Neutrophil (primary cell): ENCODE measurements around the gene EPS8L1.

ENCODE experiments used
- H3K27ac ChIP-seq: fragments of 200-600 bp; sonication (generic); 2 replicates; pipeline ENCODE4 v1.5.1; 2016; ENCODE audit warnings: mild to moderate bottlenecking, moderate library complexity
- H3K27me3 ChIP-seq: fragments of 200-600 bp; sonication (generic); 2 replicates; pipeline ENCODE4 v1.6.0; 2016; ENCODE audit warnings: mild to moderate bottlenecking
- H3K36me3 ChIP-seq: fragments of 200-600 bp; sonication (generic); 2 replicates; pipeline ENCODE4 v1.5.1; 2017
- H3K4me1 ChIP-seq, 2 experiments: fragments of 200-600 bp in 1 of 2; sonication (generic) in 1 of 2; 1 replicate in 1 of 2; 2 replicates in 1 of 2; pipeline versions ENCODE4 v1.5.1 to v1.6.1; 2013 to 2016; ENCODE audit warnings: low read depth in 1 of 2, low read length in 1 of 2, mild to moderate bottlenecking in 1 of 2, moderate library complexity in 1 of 2; ENCODE audit not compliant: control insufficient read depth in 1 of 2, insufficient read depth in 1 of 2
- H3K4me3 ChIP-seq, 2 experiments: fragments of 200-600 bp in 1 of 2; sonication (generic) in 1 of 2; 1 replicate in 1 of 2; 2 replicates in 1 of 2; pipeline ENCODE4 v1.5.1; 2013 to 2016; ENCODE audit warnings: low read depth in 1 of 2, low read length in 1 of 2, mild to moderate bottlenecking in 1 of 2, moderate library complexity in 1 of 2
- H3K9me3 ChIP-seq: fragments of 200-600 bp; sonication (generic); 2 replicates; pipeline ENCODE4 v1.5.1; 2016
- CTCF ChIP-seq: fragments of 200-600 bp; sonication (generic); IDR thresholded peaks from 2 replicates; pipeline ENCODE4 v1.5.1; 2016; ENCODE audit warnings: antibody characterized with exemption

EPS8L1 gene

GRCh38 chr19:55091955-55092354, 16.3 kb downstream of the EPS8L1 start:
- Histone ChIP-seq H3K4me1 (peaks cover 4 to 9% of the 10 kb centered on the region in 2 experiments), H3K27ac (no peak overlapping the region), H3K36me3 (peaks cover 66% of the 10 kb centered on the region), H3K9me3 (no peaks in the 10 kb centered on the region), H3K4me3 (no peak overlapping the region), H3K27me3 (peaks cover 17% of the 10 kb centered on the region)
- TF ChIP-seq CTCF: no peak

- Histone ChIP-seq H3K4me3 (no peak overlapping the region), H3K36me3 (peaks cover 71% of the 10 kb centered on the region)
Observed at GRCh38 chr19:55092423-55093318, 17.0 kb downstream of the EPS8L1 start.

GRCh38 chr19:55094456-55095259, 19.0 kb downstream of the EPS8L1 start:
- Histone ChIP-seq H3K36me3 (peaks cover 84% of the 10 kb centered on the region), H3K27ac (no peak overlapping the region), H3K4me3 (no peak overlapping the region), H3K9me3 (no peaks in the 10 kb centered on the region), H3K27me3 (no peaks in the 10 kb centered on the region), H3K4me1 (no peaks in the 10 kb centered on the region)
- no peak for TF ChIP-seq CTCF

More at GRCh38 chr19:55092423-55093318, 17.0 kb downstream of the EPS8L1 start:
- H3K27ac ChIP-seq: no peak overlapping the region
- no peaks in the 10 kb centered on the region for H3K9me3 ChIP-seq
- peaks cover 10% of the 10 kb centered on the region for H3K27me3 ChIP-seq
- H3K4me1 ChIP-seq: peaks cover 0 to 1% of the 10 kb centered on the region in 2 experiments
- no peak for TF ChIP-seq CTCF

- Histone ChIP-seq H3K4me1 (no peaks in the 10 kb centered on the region), H3K27ac (no peak overlapping the region), H3K36me3 (peaks cover 84% of the 10 kb centered on the region), H3K9me3 (no peaks in the 10 kb centered on the region), H3K27me3 (no peaks in the 10 kb centered on the region), H3K4me3 (no peak overlapping the region)
- TF ChIP-seq CTCF: no peak
Observed at GRCh38 chr19:55095260-55096060, 19.8 kb downstream of the EPS8L1 start.

GRCh38 chr19:55096061-55096701, 20.5 kb downstream of the EPS8L1 start:
- TF ChIP-seq CTCF: no peak
- Histone ChIP-seq H3K4me3 (no peak overlapping the region), H3K27me3 (no peaks in the 10 kb centered on the region), H3K4me1 (no peaks in the 10 kb centered on the region), H3K27ac (no peak overlapping the region), H3K36me3 (peaks cover 84% of the 10 kb centered on the region), H3K9me3 (no peaks in the 10 kb centered on the region)
